H9 (cell line): Measurements from ENCODE around the gene CPNE5. TPM values are rescaled to one million over a fixed set of nuclear protein-coding genes. Genes with fewer than 3 reads are reported as not detected.

Source experiments
- DNase-seq: peaks from one replicate; pipeline ENCODE4 v3.0.0-alpha.2; 2017
- H2AFZ ChIP-seq: one replicate; pipeline ENCODE4 v1.6.1; 2013; ENCODE audit warnings: mild to moderate bottlenecking, low read length, control low read depth, moderate library complexity
- H2AK5ac ChIP-seq: 2 replicates; pipeline ENCODE4 v1.6.1; 2013; ENCODE audit warnings: low read length, control low read depth, mixed read lengths; ENCODE audit not compliant: insufficient read length
- H2BK120ac ChIP-seq: one replicate; pipeline ENCODE4 v1.6.1; 2013; ENCODE audit warnings: low read depth, mild to moderate bottlenecking, low read length, control low read depth, inconsistent platforms; ENCODE audit not compliant: poor library complexity, severe bottlenecking
- H2BK12ac ChIP-seq: 2 replicates; pipeline ENCODE4 v1.6.1; 2013; ENCODE audit warnings: low read length, control low read depth, mixed read lengths, low read depth; ENCODE audit not compliant: insufficient read length
- H2BK15ac ChIP-seq: 2 replicates; pipeline ENCODE4 v1.6.1; 2013; ENCODE audit warnings: low read depth, low read length, control low read depth
- H2BK20ac ChIP-seq: one replicate; pipeline ENCODE4 v1.6.1; 2013; ENCODE audit warnings: low read depth, mild to moderate bottlenecking, low read length, control low read depth, inconsistent platforms; ENCODE audit not compliant: poor library complexity, severe bottlenecking
- H2BK5ac ChIP-seq: 2 replicates; pipeline ENCODE4 v1.6.1; 2013; ENCODE audit warnings: low read length, control low read depth, mixed read lengths; ENCODE audit not compliant: insufficient read length
- H3K14ac ChIP-seq: 2 replicates; pipeline ENCODE4 v1.6.1; 2013; ENCODE audit warnings: low read length, control low read depth; ENCODE audit not compliant: insufficient read depth
- H3K18ac ChIP-seq: 2 replicates; pipeline ENCODE4 v1.6.1; 2013; ENCODE audit warnings: low read depth, mild to moderate bottlenecking, mixed read lengths, low read length, control low read depth; ENCODE audit not compliant: insufficient read length
- H3K23ac ChIP-seq: 2 replicates; pipeline ENCODE4 v1.6.1; 2013; ENCODE audit warnings: low read length, control low read depth, mixed read lengths, low read depth; ENCODE audit not compliant: insufficient read length
- H3K23me2 ChIP-seq: 2 replicates; pipeline ENCODE4 v1.6.1; 2013; ENCODE audit warnings: low read depth, mild to moderate bottlenecking, mixed read lengths, low read length, control low read depth; ENCODE audit not compliant: insufficient read length, poor library complexity, severe bottlenecking
- H3K27ac ChIP-seq: 2 replicates; pipeline ENCODE4 v1.5.1; 2013; ENCODE audit warnings: low read length, control low read depth, mixed read lengths, low read depth; ENCODE audit not compliant: insufficient read length
- H3K27me3 ChIP-seq: 2 replicates; pipeline ENCODE4 v1.6.1; 2013; ENCODE audit warnings: low read length, control low read depth, inconsistent platforms; ENCODE audit not compliant: insufficient read depth
- H3K4ac ChIP-seq: 2 replicates; pipeline ENCODE4 v1.6.1; 2013; ENCODE audit warnings: low read depth, mild to moderate bottlenecking, control low read depth, inconsistent platforms, low read length, moderate library complexity
- H3K4me1 ChIP-seq: 2 replicates; pipeline ENCODE4 v1.6.1; 2013; ENCODE audit warnings: low read length, control low read depth, inconsistent platforms; ENCODE audit not compliant: insufficient read depth
- H3K4me2 ChIP-seq: 2 replicates; pipeline ENCODE4 v1.6.1; 2013; ENCODE audit warnings: low read length, control low read depth, mixed read lengths; ENCODE audit not compliant: insufficient read length, insufficient read depth
- H3K56ac ChIP-seq: 2 replicates; pipeline ENCODE4 v1.6.1; 2013; ENCODE audit warnings: low read depth, mild to moderate bottlenecking, mixed read lengths, low read length, control low read depth; ENCODE audit not compliant: insufficient read length
- H3K79me1 ChIP-seq: 2 replicates; pipeline ENCODE4 v1.6.1; 2013; ENCODE audit warnings: low read depth, mild to moderate bottlenecking, moderate library complexity, low read length, control low read depth, inconsistent platforms; ENCODE audit not compliant: insufficient read depth, poor library complexity, severe bottlenecking
- H3K79me2 ChIP-seq: 2 replicates; pipeline ENCODE4 v1.6.1; 2013; ENCODE audit warnings: low read length, control low read depth, inconsistent platforms; ENCODE audit not compliant: insufficient read depth
- H3K9ac ChIP-seq: 2 replicates; pipeline ENCODE4 v1.6.1; 2013; ENCODE audit warnings: low read length, control low read depth, mixed read lengths; ENCODE audit not compliant: insufficient read length; ENCODE audit errors: extremely low read depth
- H3K9me3 ChIP-seq: one replicate; pipeline ENCODE4 v1.6.1; 2013; ENCODE audit warnings: low read depth, low read length, inconsistent platforms; ENCODE audit not compliant: control insufficient read depth
- H3T11ph ChIP-seq: one replicate; pipeline ENCODE4 v1.6.1; 2013; ENCODE audit warnings: mild to moderate bottlenecking, low read length, control low read depth, inconsistent platforms
- H4K20me1 ChIP-seq: one replicate; pipeline ENCODE4 v1.6.1; 2013; ENCODE audit not compliant: control insufficient read depth, insufficient read length, insufficient read depth
- H4K5ac ChIP-seq: 2 replicates; pipeline ENCODE4 v1.6.1; 2013; ENCODE audit warnings: low read depth, mild to moderate bottlenecking, mixed read lengths, low read length, control low read depth; ENCODE audit not compliant: insufficient read length
- H4K8ac ChIP-seq: replicated peaks from 2 replicates; pipeline ENCODE4 v1.6.1; 2013; ENCODE audit warnings: low read length, control low read depth, mixed read lengths, low read depth; ENCODE audit not compliant: insufficient read length
- H4K91ac ChIP-seq: 2 replicates; pipeline ENCODE4 v1.6.1; 2013; ENCODE audit warnings: low read depth, mild to moderate bottlenecking, moderate library complexity, mixed read lengths, low read length, control low read depth; ENCODE audit not compliant: insufficient read length
- H3K27ac Mint-ChIP-seq, 3 experiments: 2 replicates in 2 of 3; 3 replicates in 1 of 3; pipeline ENCODE4 v1.8.0; 2020 to 2021; ENCODE audit warnings: mixed read lengths in 3 of 3, mild to moderate bottlenecking in 1 of 3, moderate library complexity in 1 of 3
- H3K27me3 Mint-ChIP-seq: 2 replicates; pipeline ENCODE4 v1.8.0; 2021; ENCODE audit warnings: low read depth, mild to moderate bottlenecking, moderate library complexity, mixed read lengths
- H3K36me3 Mint-ChIP-seq, 3 experiments: 2 replicates in 2 of 3; 3 replicates in 1 of 3; pipeline ENCODE4 v1.8.0; 2020 to 2021; ENCODE audit warnings: low read depth in 3 of 3, mixed read lengths in 3 of 3; ENCODE audit not compliant: insufficient read depth in 1 of 3
- H3K4me1 Mint-ChIP-seq, 2 experiments: 2 replicates each; pipeline ENCODE4 v1.8.0; 2020; ENCODE audit warnings: mixed read lengths in 2 of 2
- H3K4me3 Mint-ChIP-seq, 2 experiments: 2 replicates in 1 of 2; 3 replicates in 1 of 2; pipeline ENCODE4 v1.8.0; 2020 to 2021; ENCODE audit warnings: mild to moderate bottlenecking in 2 of 2, mixed read lengths in 2 of 2, moderate library complexity in 1 of 2
- H3K9me3 Mint-ChIP-seq, 2 experiments: 2 replicates in 1 of 2; 3 replicates in 1 of 2; pipeline ENCODE4 v1.8.0; 2020; ENCODE audit warnings: mild to moderate bottlenecking in 2 of 2, mixed read lengths in 2 of 2, moderate library complexity in 1 of 2
- WGBS: extraction: QIAGEN DNeasy Blood & Tissue Kit; methylation state at CpG from one replicate; pipeline ENCODE4 v1.1.7; 2013; ENCODE audit warnings: missing lambda C conversion rate, low lambda C conversion rate, mixed read lengths; ENCODE audit not compliant: insufficient read length; ENCODE audit errors: extremely low coverage; 5-methylcytosine and 5-hydroxymethylcytosine counted together
- total RNA-seq: library from RNA; stranded (reverse); gene quantifications from 2 replicates; pipeline ENCODE4 v1.2.1, GENCODE V29; 2021
- TF ChIP-seq, protein P1 (sequence below): fragments of 200-600 bp; sonication (generic); conservative IDR thresholded peaks from 3 replicates; pipeline ENCODE4 v1.8.0; 2021; ENCODE audit warnings: antibody characterized with exemption, mild to moderate bottlenecking

The CPNE5 gene
- total RNA-seq, 1 experiment from 2014 or later: 0.52 TPM

DNA sequence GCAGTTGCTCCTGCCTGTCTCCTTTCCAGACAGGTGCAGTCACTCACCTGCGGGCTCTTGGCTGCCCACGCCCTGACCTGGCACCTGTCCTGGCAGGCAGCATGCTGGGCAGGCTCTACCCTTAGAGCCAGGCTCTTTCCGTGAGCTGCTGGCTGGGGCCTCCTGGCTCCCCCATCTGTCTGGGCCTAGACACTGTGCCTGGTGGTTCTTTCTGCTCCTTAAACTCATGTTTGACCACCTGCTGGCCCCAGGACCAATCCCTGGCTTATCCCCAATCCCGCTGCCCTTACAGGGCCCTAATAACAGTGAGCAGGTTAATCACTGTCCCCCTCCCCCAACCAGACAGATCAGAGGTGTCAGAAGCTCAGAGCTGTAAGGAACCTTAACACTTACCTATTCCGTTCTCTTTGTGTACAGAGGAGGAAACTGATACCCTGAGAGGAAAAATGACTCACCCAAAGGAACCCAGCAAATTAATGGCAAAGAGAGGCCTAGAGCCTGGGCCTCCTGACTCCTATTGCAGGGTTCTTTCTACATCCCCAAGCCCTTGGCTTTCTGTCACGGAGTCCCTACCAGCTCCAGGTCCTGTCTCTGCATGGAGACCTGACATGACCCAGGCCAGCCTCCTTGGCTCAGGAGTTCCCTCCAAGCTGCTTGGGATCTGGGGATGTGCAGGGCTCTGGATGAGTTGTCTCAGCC is 86.9 kb downstream of the CPNE5 start:
- Histone ChIP-seq H3T11ph (no peak overlapping the region), H3K56ac (no peak overlapping the region), H2AFZ (no peak overlapping the region), H4K20me1 (no peaks in the 10 kb centered on the region), H3K27me3 (no peaks in the 10 kb centered on the region), H3K27ac (no peak overlapping the region), H2AK5ac (no peak overlapping the region), H3K9ac (no peak overlapping the region), H3K14ac (no peak overlapping the region), H2BK20ac (no peak overlapping the region), H4K91ac (no peak overlapping the region), H2BK5ac (no peak overlapping the region), H3K23ac (no peak overlapping the region), H3K23me2 (no peaks in the 10 kb centered on the region), H2BK12ac (no peak overlapping the region), H3K9me3 (no peaks in the 10 kb centered on the region), H3K4me2 (no peak overlapping the region), H3K4ac (no peak overlapping the region), H2BK15ac (no peak overlapping the region), H3K79me1 (no peaks in the 10 kb centered on the region), H3K18ac (no peak overlapping the region), H3K79me2 (no peaks in the 10 kb centered on the region), H3K4me1 (no peaks in the 10 kb centered on the region), H4K8ac (no peak overlapping the region), H2BK120ac (no peak overlapping the region), H4K5ac (no peak overlapping the region)
- TF ChIP-seq, protein P1, sequence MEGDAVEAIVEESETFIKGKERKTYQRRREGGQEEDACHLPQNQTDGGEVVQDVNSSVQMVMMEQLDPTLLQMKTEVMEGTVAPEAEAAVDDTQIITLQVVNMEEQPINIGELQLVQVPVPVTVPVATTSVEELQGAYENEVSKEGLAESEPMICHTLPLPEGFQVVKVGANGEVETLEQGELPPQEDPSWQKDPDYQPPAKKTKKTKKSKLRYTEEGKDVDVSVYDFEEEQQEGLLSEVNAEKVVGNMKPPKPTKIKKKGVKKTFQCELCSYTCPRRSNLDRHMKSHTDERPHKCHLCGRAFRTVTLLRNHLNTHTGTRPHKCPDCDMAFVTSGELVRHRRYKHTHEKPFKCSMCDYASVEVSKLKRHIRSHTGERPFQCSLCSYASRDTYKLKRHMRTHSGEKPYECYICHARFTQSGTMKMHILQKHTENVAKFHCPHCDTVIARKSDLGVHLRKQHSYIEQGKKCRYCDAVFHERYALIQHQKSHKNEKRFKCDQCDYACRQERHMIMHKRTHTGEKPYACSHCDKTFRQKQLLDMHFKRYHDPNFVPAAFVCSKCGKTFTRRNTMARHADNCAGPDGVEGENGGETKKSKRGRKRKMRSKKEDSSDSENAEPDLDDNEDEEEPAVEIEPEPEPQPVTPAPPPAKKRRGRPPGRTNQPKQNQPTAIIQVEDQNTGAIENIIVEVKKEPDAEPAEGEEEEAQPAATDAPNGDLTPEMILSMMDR: no peak
- Mint-ChIP-seq H3K27me3 (peaks cover 9% of the 10 kb centered on the region; the same call in 1 of the 2 replicates), H3K9me3 (peaks cover 3 to 4% of the 10 kb centered on the region in 2 experiments), H3K4me3 (no peak overlapping the region), H3K27ac (no peak overlapping the region), H3K36me3 (0 out of 7 replicates have a peak, but pooled peaks cover 0 to 3% (median 0%) of the 10 kb centered on the region in 3 experiments), H3K4me1 (peaks cover 3 to 9% of the 10 kb centered on the region in 2 experiments)
- WGBS: no CpG with 5 or more reads among the region's 6 CpGs
- no peak for DNase-seq
